Activated CD8-positive, alpha-beta memory T cell treated with anti-CD3 and anti-CD28 coated beads for 48 hours (primary cell): ENCODE measurements around the gene TBXAS1.

Source experiments
- DNase-seq, 3 experiments: peaks; one replicate each; pipeline ENCODE4 v3.0.0-alpha.2; 2020; ENCODE audit warnings: low read depth in 2 of 3, low spot score in 2 of 3

Gene TBXAS1

DNA sequence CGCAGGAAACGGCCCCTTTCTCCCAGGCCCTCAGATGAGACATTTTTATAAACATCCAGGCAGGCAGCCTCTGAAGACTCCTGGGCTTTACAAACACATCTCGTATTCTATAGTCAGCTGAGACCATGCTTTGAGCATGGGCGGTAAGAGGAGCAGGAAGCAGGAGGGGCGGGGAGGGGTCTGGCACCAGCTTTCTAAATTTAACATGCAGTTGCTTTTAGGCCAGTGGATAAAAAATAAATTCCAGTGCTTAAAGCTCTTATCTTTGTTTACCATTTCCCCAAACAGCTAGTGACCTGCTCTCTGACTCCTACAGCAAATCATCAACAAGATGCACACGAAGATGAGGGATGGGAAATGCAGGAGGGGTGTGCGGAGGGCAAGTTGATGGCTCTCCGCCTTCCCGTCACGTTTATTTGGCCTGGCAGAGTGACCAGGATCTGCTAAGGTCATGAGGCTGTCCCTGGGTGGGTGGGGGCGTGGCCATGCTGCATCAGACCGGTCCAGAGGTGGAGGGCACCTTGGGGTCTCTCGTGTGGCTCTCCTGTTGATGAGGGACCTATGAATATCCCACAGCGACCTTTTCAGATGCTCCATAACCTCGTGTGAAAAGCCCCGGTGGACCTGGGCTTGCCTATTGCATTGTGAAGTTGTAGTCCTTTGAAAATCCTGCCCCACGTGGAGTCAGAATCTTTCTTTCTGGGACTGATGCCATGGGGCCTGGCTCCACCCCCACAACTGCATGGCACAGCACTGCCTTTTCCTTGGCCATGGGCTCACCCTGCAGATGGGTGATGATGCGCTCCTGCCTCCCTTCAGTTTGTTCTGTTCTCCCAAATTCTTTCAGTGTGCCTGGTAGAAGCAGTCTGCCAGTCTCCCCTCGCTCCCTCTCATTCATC lies 166.2 kb downstream of the TBXAS1 start:
- DNase-seq = no peak

DNA sequence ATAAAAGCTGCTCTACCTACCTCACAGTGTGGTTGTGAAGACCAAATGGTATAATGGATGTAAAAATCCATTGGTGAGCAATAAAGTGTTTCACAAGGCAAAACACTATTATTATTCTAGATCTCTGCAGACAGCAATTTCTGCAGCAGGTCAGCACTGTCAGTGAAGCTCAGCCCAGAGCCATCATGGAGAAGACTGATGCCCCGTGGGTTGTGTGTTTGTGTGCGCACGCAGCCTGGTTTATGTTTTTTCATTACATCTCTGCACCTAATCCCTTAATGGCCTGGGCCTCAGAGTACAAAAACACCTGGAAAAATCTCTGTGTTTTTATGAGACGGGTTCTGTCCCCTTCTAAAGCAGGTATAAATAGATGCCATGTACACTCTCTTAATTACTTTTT lies 169.5 kb downstream of the TBXAS1 start:
- no peak for DNase-seq

DNA sequence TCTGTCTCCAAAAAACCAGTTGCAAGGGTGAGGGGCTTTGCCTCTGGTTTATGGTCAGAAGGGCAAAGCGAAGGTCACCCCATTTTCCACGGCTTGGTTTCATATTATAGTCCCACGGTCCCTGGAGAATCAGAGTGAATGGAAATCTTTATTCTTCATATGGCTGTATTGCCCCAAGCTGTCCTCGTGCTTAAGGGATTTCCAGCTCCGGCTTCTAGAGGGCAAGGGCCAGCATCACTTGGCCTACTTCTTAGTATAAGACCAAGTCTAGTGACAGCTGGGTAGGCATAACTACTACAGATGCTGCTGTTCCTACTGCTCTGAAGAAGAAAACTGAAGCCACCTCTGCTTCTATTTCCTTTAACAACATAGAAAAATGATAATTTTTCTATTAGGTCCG lies 170.5 kb downstream of the TBXAS1 start:
- DNase-seq = no peak

DNA sequence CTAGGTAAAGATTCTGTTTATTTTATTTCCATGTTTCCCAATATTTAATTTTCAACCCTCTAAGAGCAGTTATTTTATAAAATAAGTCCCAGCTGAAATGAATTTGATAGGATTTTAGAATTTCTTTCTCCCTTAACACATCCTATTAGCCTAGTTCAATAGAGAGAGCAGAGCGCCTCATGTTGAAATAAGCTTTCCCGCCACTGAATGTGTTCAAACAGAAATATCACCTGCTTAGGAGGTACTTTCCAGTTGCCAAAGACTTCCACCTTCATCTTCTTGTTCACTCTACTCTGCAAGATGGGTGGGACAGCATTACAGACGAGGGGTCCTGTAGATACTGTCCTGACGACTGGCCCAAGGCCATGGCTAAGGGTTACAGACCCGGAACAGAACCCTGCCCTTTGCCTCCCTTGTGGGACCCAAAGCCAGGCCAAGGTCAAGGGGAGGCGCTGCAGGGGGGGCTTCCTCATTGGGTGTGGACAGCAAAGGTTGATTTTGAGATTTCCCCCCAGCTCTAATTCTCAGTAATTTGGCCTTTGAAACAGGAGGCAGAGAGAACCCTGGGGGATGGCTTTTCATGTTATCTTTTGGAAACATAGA lies 171.7 kb downstream of the TBXAS1 start:
- no peak for DNase-seq

DNA sequence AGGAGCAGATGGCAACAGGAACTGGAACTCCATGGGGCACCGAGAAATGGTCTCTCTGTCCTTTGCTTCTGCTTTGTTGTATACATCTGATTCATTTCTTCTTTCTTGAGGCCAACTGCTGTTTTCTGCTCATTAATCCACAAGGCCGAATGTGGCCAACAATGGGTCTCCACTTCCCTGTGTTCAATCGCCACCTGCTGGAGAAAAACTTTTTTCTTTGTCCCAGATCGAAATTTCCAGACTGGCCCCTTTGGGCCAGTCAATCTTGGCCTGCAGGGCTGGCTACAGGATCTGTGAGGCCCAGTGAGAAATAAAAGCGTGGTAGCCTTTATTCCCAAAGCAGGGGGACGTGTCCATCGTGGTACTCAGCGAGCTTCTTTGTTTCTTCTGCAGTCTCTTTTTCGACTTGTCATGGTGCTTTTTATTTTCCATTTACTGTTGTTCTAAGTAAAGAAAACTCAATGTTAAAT lies 174.9 kb downstream of the TBXAS1 start:
- no peak for DNase-seq

DNA sequence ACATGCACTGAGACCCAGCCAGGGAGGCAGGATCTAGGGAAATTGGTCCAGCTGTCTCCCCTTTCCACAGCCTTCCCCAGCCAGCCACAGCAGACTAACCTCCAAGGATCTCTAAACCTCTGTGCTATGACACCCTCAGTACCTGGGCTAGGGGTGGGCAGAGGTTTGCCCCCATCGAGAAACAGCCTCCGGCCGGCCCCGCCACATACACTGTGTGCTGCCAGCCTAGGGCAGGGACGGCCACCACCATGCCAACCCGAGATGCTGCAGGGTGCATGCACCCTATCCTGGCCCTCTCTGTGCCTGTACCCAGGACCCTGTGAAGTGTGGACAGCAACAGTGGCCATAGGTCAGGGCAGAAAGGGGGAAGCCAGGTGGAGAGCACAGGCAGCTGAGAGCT lies 175.6 kb downstream of the TBXAS1 start:
- no peak for DNase-seq

DNA sequence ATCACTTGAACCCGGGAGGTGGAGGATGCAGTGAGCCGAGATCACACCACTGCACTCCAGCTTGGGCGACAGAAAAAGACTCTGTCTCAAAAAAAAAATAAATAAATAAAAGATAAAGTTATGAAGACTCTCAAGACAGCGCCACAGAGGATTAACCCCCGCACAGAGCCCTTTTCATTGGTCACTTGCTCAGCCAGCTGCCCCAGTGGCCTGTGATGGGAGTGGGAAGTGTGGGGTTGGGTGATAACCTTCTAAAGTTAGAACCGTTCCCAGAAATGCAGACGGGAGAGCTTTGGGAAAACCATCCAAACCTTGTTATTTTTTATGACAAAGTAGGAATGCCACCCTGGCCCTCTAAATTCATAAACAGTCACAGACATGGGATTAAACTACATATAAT lies 176.3 kb downstream of the TBXAS1 start:
- DNase-seq = no peak

DNA sequence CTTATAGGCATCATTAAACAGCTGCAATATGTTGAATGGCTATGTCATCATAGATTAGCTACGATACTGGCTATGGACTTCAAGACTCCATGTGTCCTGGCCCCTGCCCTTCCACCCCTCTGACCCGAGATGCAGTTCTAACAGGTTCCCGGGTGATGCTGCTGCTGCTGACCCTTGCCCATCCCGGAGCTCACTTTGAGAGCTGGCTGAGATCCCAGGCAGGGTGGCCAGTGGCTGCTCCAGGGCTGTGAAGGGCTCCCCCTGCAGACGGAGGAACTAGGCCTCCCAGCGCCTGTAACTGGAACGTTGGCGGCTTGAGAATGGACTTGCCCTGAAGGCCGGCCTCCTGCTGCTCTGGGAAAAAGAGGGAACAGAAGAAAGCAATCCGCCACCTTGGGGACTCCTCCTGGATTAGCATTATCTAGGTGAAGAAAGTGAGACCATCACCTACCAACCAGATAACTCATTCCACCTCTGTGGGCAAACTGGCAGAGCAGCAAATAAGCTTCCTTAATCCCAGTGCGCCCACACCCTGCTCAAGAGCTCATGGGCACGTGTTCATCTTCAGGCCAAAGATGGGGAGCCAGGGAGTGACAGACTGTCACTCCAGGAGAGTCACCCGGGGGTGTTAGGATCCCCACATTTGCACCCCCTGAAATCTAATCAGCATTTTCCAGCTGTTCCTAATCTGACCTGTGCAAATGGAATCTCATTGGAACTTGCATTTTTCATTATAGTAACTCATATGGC lies 176.9 kb downstream of the TBXAS1 start:
- no peak for DNase-seq

DNA sequence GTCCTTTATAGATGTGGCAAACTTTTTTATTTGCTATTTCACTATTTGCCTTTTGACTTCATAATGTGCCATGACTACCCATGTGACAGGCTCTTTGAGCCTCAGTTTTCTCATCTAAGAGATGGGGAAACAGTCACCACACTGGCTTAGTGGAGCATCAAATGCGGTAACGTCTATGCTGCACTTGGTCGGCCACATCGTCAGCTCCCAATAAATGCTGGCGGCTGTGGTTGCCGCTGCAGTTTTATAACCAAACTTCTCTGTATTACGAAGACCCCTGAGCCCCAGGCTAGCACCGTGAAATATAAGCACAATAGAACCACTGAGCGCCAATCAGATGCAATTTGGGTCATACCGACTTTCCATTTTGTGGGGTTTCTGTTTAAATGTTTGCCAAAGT lies 177.5 kb downstream of the TBXAS1 start:
- DNase-seq = no peak

DNA sequence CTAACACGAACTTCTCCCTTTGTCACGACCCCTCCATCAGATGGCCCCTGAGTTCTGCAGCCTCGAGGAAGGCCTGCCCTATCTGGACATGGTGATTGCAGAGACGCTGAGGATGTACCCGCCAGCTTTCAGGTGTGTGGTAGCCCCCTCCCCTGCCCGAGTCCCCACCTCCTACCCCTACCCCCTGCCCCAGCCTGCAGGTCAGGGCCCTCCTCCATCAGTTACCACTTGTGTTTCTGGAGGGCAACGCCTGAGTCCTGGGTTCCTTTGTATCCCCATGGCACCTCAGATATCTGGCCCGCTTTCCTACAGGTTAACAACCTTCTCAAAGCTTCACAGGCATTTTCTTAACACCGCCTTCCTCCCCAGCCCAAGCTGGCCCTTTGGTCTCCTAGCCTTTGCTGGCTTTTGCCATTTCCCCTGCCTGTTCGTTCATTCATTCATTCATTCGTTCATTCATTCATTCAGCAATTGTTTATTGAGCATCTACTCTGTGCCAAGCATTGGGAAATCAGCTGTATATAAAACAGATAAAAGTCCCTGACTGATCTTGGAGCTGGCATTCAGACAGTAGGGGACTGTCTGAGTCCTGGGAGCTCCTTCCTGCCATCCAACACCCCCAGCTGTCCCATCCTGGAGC lies 178.1 kb downstream of the TBXAS1 start:
- no peak for DNase-seq

DNA sequence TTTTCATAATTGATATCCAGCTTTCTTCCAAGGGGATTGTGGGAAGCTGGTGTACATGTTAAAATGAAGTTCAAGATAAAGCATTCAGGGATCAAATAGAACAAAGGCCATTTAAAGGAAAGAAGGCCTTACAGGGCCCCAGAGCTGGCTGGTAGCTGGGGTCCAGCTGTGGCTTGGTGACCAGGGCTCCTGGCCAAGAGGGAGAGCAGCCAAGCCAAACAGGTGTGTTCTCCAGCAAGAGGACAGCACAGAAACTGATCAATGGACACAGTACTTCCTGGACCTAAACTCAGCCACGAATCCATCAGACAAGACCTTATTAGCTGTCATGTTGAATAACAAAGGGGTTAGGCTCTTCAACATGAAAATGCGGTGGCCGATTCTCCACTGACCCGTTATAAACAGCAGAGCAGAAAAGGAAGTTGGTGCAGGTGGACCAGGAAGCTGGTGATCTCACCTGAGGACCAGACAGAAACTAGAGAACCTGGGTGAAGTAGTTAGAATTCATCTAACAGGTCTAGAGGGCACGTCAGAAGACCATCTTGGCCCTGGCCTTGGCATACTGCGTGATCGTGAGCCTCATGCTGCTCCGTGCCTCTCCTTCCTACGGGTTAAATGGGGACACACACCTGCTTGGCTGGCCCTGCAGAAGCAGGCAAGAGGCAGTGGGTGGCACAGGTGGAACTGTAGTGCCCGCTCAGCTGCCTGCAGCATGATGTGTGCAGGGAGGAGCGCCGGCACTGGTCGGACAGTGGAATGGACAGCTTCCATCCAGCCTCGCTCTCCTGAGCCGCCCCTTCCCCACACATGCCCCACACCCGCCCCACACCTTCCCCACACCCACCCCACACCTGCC lies 179.9 kb downstream of the TBXAS1 start:
- no peak for DNase-seq

DNA sequence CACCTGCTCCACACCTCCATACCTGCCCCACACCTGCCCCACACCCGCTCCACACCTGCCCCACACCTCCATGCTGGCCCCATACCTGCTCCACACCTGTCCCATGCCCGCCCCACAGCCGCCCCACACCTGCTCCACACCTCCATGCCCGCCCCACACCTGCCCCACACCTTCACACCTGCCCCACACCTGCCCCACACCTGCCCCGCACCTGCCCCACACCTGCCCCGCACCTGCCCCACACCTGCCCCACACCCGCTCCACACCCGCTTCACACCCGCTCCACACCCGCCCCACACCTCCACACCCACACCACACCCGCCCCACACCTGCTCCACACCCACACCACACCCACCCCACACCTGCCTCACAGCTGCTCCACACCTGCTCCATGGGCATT lies 180.7 kb downstream of the TBXAS1 start:
- no peak for DNase-seq

DNA sequence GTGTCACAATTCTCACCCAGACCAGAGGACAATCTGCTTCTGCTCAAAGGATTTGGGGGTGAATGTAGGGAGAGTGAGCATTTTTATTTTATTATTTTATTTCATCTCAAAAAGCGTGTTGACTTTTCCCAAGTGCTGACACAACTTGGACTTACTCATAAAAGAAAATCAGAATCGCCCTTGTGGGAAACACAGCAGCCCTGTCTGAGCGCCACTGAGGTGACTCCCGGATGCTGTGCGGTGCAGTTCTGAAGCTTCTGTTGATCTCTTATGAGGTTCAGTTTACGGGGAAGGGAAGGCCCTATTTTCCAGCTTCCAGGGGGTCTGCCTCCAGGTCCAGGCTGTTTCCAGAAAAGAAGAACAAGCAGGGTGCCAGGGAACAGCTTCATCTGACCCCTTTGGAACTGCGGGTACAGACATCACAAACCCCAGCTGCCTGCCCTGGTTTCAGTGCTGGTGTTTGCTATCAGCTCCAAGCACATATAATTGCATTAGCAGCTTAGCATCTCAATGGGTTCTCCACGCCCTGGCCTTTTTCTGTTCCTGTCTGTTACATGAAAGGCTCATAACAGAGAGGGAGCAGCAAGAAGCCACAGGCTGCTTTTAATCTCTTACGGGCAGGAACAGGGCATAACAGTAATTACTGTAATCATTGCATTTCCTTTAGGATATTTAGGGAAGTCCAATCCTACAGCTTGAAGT lies 181.3 kb downstream of the TBXAS1 start:
- no peak for DNase-seq

DNA sequence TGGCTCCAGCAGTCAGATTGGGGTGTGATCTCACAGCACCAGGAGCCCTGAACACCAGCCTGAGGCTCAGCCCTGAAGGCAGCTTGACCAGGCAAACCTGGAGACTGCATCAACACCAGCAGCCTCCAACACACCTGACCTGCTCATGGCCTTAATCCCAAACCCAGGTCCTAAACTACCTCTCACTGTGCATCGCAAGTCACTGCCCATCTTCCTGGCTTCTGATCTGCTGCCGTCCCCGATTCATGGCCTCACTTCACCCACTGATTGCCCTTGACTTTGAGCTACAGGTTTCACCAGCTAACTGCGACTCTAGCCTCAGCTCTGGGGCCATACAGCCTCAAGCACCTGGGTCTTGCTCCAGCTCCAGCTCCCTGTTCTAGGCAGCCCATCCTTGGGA lies 184.6 kb downstream of the TBXAS1 start:
- DNase-seq = no peak

DNA sequence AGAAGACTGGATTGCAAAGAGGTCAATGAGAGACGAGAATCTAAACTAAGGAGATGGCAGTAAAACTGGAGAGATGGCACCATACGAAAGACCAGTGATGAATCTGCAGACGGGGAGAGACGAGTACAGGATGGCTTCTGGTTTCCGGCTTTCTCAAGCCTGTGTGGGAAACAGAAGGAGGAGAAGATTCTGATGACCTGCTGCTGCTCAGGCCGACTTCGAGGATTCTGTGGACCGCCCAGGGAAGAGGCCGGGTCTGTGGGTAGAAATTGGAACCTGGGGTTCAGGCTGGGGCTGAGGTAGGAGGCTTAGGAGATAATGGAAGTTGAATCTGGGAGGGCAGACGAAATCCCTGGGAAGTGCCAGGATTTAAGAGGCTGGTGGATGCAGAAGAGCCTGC lies 185.1 kb downstream of the TBXAS1 start:
- no peak for DNase-seq

DNA sequence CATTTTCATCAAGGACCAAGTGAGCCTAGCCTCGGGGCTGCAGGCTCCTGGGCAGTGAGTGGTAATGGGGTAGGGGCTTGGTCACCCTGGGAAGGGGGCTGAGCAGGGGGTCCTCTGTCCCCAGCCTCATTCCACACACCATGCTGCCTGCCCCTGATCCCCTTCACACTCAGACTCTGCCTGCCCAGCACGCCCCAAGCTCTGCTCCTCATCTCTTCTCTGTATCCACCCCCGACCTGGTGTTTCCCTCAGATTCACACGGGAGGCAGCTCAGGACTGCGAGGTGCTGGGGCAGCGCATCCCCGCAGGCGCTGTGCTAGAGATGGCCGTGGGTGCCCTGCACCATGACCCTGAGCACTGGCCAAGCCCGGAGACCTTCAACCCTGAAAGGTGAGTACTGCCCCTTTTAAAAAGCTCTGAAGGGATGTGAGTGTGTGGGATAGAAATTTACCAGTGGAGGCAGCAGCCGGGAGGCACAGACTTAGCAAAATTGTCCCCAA lies 186.5 kb downstream of the TBXAS1 start:
- no peak for DNase-seq

DNA sequence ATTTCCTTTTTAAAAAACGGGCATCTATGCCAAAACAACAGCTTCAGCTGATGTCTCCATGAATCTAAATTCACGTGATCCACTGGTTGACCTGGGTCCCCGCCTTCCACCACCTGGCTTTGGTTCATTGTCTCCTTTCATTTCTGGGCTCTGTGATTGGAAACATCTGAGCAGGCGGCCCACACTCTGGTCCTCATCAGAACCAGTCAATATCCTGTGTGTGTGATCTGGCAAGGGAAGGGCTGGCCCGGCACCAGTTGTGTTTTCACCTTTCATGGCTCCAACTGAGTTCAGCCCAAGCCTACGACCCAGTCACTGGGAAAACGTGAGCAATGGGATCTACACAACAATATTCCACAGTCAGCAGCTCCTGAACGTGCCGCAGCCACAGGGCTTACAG lies 187.5 kb downstream of the TBXAS1 start:
- no peak for DNase-seq

DNA sequence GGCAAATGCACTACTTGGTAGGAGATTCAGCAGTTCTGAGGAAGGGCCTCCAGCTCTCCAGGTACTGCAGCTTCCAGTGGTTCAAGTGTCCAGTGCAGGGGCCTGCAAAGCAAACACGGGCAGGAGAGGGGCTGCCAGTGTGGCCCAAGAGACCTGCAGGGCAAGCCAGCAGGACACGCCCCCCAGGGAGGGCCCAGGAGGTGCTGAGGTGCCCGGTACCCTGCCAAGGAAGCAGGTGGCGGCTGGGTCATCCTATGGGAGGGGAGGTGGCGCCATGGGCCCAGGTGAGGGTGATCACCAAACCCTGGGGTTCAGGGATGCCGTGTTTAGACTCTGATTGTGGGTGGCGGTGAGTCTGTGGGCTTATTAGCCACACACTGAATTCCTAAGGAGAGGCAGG lies 188.0 kb downstream of the TBXAS1 start:
- no peak for DNase-seq

DNA sequence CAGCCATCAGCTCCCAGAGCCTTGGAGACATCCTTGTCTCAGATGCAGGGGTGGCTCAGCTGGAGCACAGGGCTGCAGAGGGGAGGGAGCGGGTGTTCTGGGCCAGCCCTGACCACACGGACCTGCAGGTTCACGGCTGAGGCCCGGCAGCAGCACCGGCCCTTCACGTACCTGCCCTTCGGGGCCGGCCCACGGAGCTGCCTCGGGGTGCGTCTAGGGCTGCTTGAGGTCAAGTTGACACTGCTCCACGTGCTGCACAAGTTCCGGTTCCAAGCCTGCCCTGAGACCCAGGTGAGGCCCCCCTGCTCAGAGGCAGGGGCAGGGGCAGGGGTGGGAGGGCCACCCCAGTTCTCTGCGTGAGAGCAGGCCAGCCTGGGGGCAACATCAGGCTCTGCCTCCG lies 188.5 kb downstream of the TBXAS1 start:
- DNase-seq = no peak
